GM18867 (cell line): Measurements from ENCODE around the gene NAALADL2.
"Not testable (repeated sequence)": the region's sequence is repeated elsewhere in the genome, so short reads cannot be mapped to it uniquely, and the experiment has no call there.

Source experiments
- ATAC-seq: cut with Tn5 transposase; IDR thresholded peaks from one replicate; pipeline ENCODE4 v1.9.1; 2021; ENCODE audit warnings: mild to moderate bottlenecking, moderate library complexity; ENCODE audit not compliant: unreplicated experiment

The NAALADL2 gene

GRCh38 chr3:175457301-175457700 is 598.2 kb downstream of the NAALADL2 start:
- ATAC-seq, result peak; percentile 85

GRCh38 chr3:175460849-175461399 is 601.8 kb downstream of the NAALADL2 start:
- ATAC-seq, result not testable (repeated sequence)

- no peak for ATAC-seq
Observed at GRCh38 chr3:175464362-175464761, 605.2 kb downstream of the NAALADL2 start.

DNA sequence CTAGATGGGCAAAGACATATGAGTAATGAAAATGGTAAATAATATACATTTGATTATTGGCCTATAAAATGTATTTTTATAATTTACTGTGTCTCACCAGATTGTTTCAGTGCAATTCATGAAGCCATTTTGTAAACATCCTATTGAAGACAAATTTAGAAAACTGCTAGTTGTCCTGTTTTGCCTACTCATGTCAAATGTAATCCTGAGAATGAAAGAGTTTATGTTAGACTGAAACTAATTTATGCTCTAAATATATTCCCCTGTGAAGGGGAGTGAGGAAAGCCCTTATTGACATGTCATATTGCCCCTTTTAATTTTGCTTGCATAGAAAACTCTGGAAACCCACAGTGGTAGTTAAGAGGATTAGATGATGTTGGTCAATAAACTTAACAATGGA is 610.0 kb downstream of the NAALADL2 start:
- ATAC-seq, result no peak

- no peak for ATAC-seq
Observed at GRCh38 chr3:175475765-175476164, 616.6 kb downstream of the NAALADL2 start.

- ATAC-seq, result no peak
Observed at GRCh38 chr3:175476489-175476888, 617.4 kb downstream of the NAALADL2 start.

DNA sequence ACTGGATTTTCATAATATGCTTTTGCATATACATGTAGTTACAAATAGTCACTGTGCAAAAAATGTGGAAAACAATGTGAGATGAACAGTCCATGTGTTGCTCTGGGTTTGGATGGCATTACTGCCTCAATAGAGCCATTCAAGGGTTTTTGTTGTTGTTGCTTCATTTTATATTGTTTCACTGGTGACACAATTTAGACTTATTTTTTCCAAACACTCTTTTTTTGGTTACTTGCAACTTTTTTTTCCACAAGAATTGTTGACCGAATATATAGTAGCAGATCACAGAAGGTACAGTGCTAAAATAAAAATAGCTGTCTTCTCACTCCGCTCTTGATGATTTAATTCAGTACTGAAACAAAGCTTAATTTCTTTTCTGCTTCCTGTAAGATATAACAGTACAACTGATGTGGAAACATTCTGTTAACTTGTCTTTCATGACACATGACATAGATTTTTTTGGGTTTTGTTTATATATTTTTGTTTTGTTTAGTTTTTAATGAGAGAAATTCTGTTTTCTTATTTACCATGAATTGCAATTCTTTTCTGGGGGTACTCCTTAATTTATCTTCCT is 618.6 kb downstream of the NAALADL2 start:
- peak; percentile 97 for ATAC-seq

DNA sequence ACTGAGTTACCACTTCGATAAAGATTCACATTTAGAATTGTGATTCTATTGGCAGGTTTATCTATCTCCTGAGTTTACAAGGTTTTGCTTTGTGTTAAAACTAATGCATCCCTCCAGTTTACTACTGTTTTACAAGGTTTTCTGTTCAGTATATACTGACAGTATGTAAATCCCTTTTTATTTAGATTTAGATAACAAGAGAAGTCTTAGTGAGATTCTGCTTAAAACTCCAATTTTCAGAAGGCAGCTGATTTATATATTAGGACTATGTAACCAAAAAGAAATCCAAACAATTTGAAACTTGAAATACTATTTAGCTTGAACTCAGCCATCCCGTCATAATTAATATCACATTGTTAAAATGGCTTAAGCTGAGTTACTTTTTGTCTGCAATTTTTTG is 619.2 kb downstream of the NAALADL2 start:
- peak; percentile 15 for ATAC-seq

DNA sequence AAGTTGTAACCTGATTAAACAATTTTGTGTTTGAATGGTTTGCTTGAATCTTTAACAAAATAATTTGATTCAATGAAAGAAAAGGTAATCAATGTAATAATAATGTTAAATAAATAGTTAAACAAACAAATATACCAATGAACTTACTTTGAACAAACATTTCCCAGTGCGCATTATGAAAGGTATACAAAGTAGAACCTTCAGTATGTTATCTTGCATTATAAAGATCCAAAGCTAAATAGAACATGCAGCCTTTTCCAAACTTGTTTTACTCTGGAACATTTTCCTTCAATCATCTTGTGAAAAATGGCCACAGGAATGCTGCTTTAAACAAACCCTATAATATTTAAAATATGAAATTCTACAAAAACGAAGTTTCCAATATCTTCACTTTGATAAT is 620.0 kb downstream of the NAALADL2 start:
- no peak for ATAC-seq

DNA sequence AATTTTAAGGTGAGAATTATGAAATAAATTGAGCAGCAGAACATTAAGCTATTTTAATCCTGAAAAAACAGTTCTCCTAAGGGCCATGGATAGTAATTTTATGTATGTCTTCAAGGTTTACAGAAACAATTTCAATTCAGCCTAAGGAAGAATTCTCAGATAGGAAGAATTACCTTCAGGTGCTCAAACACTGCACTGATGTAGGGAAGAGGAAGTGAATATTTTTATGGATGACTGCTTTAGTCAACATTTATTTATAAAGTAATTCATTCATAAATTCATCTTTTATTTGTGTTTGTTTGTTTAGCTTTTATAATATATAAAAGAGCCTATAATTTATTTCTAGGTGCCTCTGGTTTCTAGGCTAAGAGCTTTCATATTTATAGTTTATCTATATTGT is 620.7 kb downstream of the NAALADL2 start:
- ATAC-seq, result no peak

DNA sequence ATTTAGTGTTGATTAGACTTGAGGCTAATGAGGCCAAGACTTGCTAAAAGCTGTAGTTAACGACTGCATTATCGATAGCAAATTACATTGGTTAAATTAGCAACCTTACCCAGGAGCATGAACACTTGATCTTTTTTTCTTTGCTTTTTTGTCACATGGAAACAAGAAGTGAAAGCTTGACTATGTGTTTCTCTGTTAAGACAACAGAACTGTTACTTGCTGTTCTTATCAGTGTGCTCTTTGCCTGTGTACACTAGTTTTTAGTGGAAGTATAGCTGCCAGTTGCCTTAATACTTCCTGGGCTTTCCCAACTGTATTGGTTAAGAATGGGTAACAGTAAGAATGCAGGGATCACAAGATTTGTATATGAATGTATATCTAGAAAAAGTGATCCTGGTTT is 625.5 kb downstream of the NAALADL2 start:
- peak; percentile 55 for ATAC-seq

- no peak for ATAC-seq
Observed at GRCh38 chr3:175485436-175485835, 626.3 kb downstream of the NAALADL2 start.

GRCh38 chr3:175486255-175486654 is 627.1 kb downstream of the NAALADL2 start:
- peak; percentile 61 for ATAC-seq

GRCh38 chr3:175489406-175489805 is 630.3 kb downstream of the NAALADL2 start:
- peak; percentile 64 for ATAC-seq

DNA sequence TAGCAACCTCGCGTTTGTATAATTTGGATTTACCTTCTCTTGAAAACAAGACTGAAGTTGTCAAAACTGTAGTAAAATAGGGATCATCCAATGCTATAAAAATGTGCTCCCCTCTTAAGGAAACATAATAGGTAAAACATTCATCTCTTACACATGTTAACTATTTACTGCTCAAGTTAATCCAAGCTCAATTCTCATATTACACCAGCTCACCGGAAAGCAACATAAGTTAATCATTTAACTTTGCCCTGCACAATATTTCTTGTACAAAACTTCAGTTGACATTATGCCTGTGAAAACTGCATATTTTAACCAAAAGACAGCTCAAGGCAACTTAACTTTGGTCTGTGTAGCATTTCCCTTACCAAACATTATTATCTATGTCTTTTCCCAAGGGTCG is 634.2 kb downstream of the NAALADL2 start:
- ATAC-seq, result no peak

GRCh38 chr3:175495331-175495730 is 636.2 kb downstream of the NAALADL2 start:
- ATAC-seq, result peak; percentile 94

DNA sequence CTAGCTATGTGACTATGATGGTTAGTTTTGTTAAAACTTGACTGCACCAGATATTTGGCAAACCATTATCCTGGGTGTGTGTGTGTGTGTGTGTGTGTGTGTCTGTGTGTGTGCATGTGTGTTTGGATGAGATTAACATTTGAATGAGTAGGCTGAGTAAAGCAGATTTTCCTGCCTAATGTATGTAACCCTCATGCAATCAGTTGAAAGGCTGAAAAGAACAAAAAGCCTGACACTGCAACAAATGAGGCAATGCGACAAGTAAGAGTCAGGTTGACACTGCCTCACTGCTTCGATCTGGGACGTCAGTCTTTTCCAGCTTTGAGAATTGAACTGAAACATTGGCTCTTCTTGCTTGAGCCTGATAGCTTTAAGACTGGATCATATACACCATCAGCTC is 643.0 kb downstream of the NAALADL2 start:
- no peak for ATAC-seq

GRCh38 chr3:175511219-175511785 is 652.2 kb downstream of the NAALADL2 start:
- no peak for ATAC-seq

DNA sequence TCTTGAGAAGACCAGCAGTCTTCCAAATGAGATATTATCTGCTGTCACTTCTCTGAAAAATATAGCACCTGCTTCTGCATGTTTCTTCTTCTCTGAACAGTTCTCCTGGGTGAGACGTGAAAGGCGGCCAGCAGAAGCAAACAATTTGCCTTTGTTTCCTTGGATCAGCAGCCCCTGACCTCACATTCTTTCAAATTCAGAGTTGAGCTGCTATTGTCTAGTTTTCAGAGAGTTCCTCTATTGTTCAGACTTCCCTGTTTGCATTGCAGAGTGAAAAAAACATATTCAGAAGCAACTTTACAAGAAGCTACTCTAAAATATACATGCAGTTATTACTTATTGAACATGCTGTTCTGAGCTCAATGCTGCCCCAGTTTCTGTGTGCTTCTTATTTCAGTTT is 653.6 kb downstream of the NAALADL2 start:
- no peak for ATAC-seq

DNA sequence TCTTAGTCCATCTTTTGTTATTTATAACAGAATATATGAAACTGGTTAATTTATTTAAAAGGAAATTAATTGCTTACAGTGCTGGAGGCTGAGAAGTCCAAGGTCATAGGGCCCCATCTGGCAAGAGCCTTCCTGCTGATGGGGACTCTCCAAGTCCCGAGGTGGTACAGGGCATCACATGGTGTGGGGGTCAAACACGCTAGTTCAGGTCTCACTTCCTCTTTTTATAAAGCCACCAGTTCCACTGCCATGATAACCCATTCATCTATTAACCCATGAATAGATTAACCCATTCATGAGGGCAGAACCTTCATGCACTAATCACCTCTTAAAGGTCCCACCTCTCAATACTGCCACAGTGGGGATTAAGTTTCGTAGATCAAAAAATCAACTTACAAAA is 659.3 kb downstream of the NAALADL2 start:
- peak; percentile 86 for ATAC-seq

DNA sequence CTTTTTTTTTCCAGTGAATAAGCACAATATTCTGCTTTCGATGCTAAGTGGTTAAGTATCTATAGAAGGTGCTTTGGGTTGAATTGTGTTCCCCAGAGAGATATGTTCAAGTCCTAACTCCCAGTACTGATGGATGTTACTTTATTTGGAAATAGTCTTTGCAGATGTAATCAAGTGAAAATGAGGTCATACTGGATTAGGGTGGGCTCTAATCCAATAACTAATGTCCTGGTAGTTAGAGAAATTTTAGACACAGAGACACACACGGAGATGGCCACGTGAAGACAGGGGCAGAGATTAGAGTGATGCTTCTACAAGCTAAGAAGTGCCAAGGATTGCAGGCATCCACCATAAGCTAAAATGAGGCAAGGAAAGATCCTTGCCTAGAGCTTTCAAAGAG is 662.3 kb downstream of the NAALADL2 start:
- no peak for ATAC-seq

DNA sequence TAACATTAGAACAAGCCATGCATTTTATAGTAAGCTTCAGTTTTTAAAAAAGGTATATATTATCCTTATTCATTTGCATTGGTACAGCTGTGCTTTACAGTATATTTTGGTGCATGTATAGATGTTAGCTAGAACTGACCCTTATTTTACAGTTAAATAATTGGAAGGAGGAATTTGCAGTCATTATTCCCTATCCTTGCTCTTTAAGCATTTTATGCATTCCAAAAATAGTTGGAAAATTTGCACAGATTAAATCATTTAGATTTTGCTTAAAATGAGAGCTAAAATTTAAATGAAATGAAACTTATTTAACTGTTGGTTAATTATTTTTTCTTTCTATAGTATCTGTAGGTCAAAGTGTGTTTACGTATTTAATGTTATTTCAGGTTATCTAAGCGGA is 667.1 kb downstream of the NAALADL2 start:
- no peak for ATAC-seq
